ENCODE data around the gene ABCC4.

- no peak for TF ChIP-seq EGR1 (IDR thresholded peaks at IDR 0.05; ENCODE audit: low read depth)
- no peak for TF ChIP-seq EZH2 (IDR thresholded peaks at IDR 0.05)
These were observed 77.2 kb downstream of the ABCC4 start for GRCh38 chr13:95224064-95224463.
